Stimulated activated CD4-positive, alpha-beta T cell treated with anti-CD3 and anti-CD28 coated beads, TNF-alpha, amount 100 ng/mL, for 24 hours (primary cell): ENCODE measurements around the gene MED29.

ENCODE experiments used
- DNase-seq, 3 experiments: peaks; one replicate each; pipeline ENCODE4 v3.0.0-alpha.2; 2020; ENCODE audit warnings: low read depth in 3 of 3

MED29 gene

GRCh38 chr19:39390751-39391437 lies at the start of gene MED29, which contains the start of gene PAF1:
Gene MED29, plus strand, starts transcription at chr19:39391378. Its CDS starts 45 bp downstream, at chr19:39391423.
Gene PAF1, minus strand, starts transcription at chr19:39391106. Its CDS starts 242 bp downstream, at chr19:39390864.
- peak; percentile 87 to 95 (median 95) for DNase-seq

GRCh38 chr19:39341719-39342604 lies 49.2 kb upstream of the MED29 start, which contains the start of gene SAMD4B:
Gene SAMD4B, plus strand, starts transcription at chr19:39342421. Its CDS starts 14,473 bp downstream, at chr19:39356894.
- DNase-seq: peak; percentile 97 to 98 (median 98)

- DNase-seq: no peak
Measured at GRCh38 chr19:39342647-39343305, 48.4 kb upstream of the MED29 start.

GRCh38 chr19:39345956-39346355 lies 45.2 kb upstream of the MED29 start:
- no peak for DNase-seq

GRCh38 chr19:39347332-39348164 lies 43.6 kb upstream of the MED29 start:
- no peak for DNase-seq

GRCh38 chr19:39349326-39349725 lies 41.9 kb upstream of the MED29 start:
- no peak for DNase-seq

GRCh38 chr19:39350156-39350555 lies 41.0 kb upstream of the MED29 start:
- no peak for DNase-seq

GRCh38 chr19:39351537-39352064 lies 39.6 kb upstream of the MED29 start:
- DNase-seq: peak in 2 of 3 experiments; percentile 33 to 46

GRCh38 chr19:39352381-39353255 lies 38.6 kb upstream of the MED29 start:
- no peak for DNase-seq

GRCh38 chr19:39355253-39355652 lies 35.9 kb upstream of the MED29 start:
- DNase-seq: no peak

- no peak for DNase-seq
Measured at GRCh38 chr19:39356073-39356472, 35.1 kb upstream of the MED29 start.

- DNase-seq: no peak
Measured at GRCh38 chr19:39356647-39357046, 34.5 kb upstream of the MED29 start.

- no peak for DNase-seq
Measured at GRCh38 chr19:39359026-39359425, 32.2 kb upstream of the MED29 start.

- no peak for DNase-seq
Measured at GRCh38 chr19:39360599-39360998, 30.6 kb upstream of the MED29 start.

GRCh38 chr19:39362682-39363657 lies 28.2 kb upstream of the MED29 start:
- DNase-seq: no peak

GRCh38 chr19:39363901-39364457 lies 27.2 kb upstream of the MED29 start:
- DNase-seq: no peak

- DNase-seq: no peak
Measured at GRCh38 chr19:39365531-39365930, 25.6 kb upstream of the MED29 start.

GRCh38 chr19:39369200-39369599 lies 22.0 kb upstream of the MED29 start:
- DNase-seq: no peak
